ENCODE data around the gene MEIS2.

MEIS2 gene

DNA sequence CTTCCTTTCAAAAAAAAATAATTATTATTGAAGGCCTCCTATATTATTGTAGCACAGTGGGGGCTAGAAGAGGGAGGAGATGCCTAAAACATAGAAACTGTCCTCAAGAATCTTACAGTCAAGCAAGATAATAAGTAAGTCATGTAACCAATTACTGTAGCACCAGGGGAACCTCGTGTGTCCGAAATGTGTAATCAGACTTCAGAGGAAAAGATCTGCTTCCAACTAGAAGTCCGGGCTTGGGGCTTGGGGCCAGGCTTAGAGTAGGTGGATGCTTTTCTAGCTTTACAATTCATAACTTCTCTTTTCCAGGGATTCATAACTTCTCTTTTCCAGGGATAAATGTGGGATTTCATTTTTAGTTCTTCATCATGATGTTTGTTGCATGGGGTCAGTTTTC lies 29.2 kb downstream of the MEIS2 start:
- Histone ChIP-seq H3K36me3 (replicated peaks; ENCODE audit: low read depth, low read length) (no peaks in the 10 kb centered on the region), H4K20me1 (ENCODE audit: insufficient read depth, low read length) (no peaks in the 10 kb centered on the region), H3K4me1 (ENCODE audit: low read length) (peaks cover 6% of the 10 kb centered on the region; the same call in 1 of the 2 replicates), H3K27me3 (ENCODE audit: low read depth, low read length) (no peaks in the 10 kb centered on the region), H3K4me2 (ENCODE audit: low read length) (no peak overlapping the region), H2AFZ (ENCODE audit: low read depth, low read length) (no peak overlapping the region), H3K4me3 (ENCODE audit: low read length) (no peak overlapping the region), H3K27ac (ENCODE audit: low read length) (no peak overlapping the region), H3K9me3 (ENCODE audit: insufficient read depth, low read length) (no peaks in the 10 kb centered on the region), H3K9ac (ENCODE audit: low read length) (no peak overlapping the region), H3K79me2 (ENCODE audit: low read length) (no peaks in the 10 kb centered on the region)
- no peak for TF ChIP-seq EZH2phosphoT487 (IDR thresholded peaks at IDR 0.05; ENCODE audit: low read depth)
- TF ChIP-seq, protein P1, sequence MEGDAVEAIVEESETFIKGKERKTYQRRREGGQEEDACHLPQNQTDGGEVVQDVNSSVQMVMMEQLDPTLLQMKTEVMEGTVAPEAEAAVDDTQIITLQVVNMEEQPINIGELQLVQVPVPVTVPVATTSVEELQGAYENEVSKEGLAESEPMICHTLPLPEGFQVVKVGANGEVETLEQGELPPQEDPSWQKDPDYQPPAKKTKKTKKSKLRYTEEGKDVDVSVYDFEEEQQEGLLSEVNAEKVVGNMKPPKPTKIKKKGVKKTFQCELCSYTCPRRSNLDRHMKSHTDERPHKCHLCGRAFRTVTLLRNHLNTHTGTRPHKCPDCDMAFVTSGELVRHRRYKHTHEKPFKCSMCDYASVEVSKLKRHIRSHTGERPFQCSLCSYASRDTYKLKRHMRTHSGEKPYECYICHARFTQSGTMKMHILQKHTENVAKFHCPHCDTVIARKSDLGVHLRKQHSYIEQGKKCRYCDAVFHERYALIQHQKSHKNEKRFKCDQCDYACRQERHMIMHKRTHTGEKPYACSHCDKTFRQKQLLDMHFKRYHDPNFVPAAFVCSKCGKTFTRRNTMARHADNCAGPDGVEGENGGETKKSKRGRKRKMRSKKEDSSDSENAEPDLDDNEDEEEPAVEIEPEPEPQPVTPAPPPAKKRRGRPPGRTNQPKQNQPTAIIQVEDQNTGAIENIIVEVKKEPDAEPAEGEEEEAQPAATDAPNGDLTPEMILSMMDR (IDR thresholded peaks at IDR 0.05; ENCODE audit: low read depth, low read length), result no peak

DNA sequence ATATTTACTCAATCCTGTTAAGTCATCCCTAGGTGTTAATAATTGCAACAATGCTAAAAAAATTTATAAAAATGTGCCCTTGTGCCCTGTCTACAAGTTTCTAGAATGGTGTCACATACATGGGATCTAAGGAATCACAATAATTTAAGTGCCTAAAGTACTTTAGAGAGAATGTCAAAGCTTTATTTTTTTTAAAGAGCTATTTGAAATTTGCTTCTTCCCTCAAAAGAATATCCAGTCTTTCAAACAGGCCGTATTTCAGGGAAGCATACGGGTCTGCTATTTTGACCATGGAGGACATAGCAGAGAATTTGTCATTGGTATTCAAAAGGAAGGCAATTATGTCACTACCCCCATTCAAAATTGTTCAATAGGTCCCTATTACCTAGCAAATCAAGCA lies 29.7 kb downstream of the MEIS2 start:
- Histone ChIP-seq H3K36me3 (replicated peaks; ENCODE audit: low read depth, low read length) (no peaks in the 10 kb centered on the region), H3K4me3 (ENCODE audit: low read length) (no peak overlapping the region), H3K9ac (ENCODE audit: low read length) (no peak overlapping the region)

DNA sequence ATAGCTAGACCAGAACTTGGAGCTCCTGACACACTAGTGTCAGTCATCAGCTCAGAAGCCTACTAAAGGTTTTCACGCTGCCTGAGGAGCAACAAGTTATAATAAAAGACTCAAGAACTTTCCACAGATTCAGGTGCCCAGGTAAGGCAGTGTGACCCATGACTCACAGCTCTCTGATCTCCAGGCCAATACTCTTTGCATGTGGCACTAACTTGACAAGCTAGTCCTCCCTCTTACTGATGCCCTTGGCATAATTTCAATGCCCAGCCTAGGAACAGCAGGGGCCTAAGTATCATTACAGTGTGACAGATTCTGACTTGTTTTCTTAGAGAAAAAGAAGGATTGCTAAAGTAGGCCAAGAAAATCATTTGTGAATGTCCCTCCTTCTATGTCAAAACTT lies 38.4 kb downstream of the MEIS2 start:
- Histone ChIP-seq H3K79me2 (ENCODE audit: low read length) (no peaks in the 10 kb centered on the region), H3K27ac (ENCODE audit: low read length) (no peak overlapping the region), H3K4me3 (ENCODE audit: low read length) (no peak overlapping the region), H4K20me1 (ENCODE audit: insufficient read depth, low read length) (no peaks in the 10 kb centered on the region), H3K9ac (ENCODE audit: low read length) (no peak overlapping the region), H3K36me3 (replicated peaks; ENCODE audit: low read depth, low read length) (no peaks in the 10 kb centered on the region), H2AFZ (ENCODE audit: low read depth, low read length) (no peak overlapping the region), H3K27me3 (ENCODE audit: low read depth, low read length) (no peaks in the 10 kb centered on the region), H3K4me2 (ENCODE audit: low read length) (no peak overlapping the region), H3K9me3 (ENCODE audit: insufficient read depth, low read length) (no peaks in the 10 kb centered on the region), H3K4me1 (ENCODE audit: low read length) (no peaks in the 10 kb centered on the region)
- TF ChIP-seq EZH2phosphoT487 (IDR thresholded peaks at IDR 0.05; ENCODE audit: low read depth), result no peak
- TF ChIP-seq, protein P1 (IDR thresholded peaks at IDR 0.05; ENCODE audit: low read depth, low read length), result no peak

More for the DNA sequence above, 29.7 kb downstream of the MEIS2 start:
- H3K9me3 ChIP-seq (ENCODE audit: insufficient read depth, low read length), result no peaks in the 10 kb centered on the region
- TF ChIP-seq, protein P1 (IDR thresholded peaks at IDR 0.05; ENCODE audit: low read depth, low read length), result no peak
- no peak for TF ChIP-seq EZH2phosphoT487 (IDR thresholded peaks at IDR 0.05; ENCODE audit: low read depth)
- H3K27ac ChIP-seq (ENCODE audit: low read length), result no peak overlapping the region
- H3K4me2 ChIP-seq (ENCODE audit: low read length), result no peak overlapping the region
- H2AFZ ChIP-seq (ENCODE audit: low read depth, low read length), result no peak overlapping the region
- H3K27me3 ChIP-seq (ENCODE audit: low read depth, low read length), result no peaks in the 10 kb centered on the region
- no peaks in the 10 kb centered on the region for H3K79me2 ChIP-seq (ENCODE audit: low read length)
- H4K20me1 ChIP-seq (ENCODE audit: insufficient read depth, low read length), result no peaks in the 10 kb centered on the region
- peaks cover 2% of the 10 kb centered on the region; the same call in 1 of the 2 replicates for H3K4me1 ChIP-seq (ENCODE audit: low read length)

DNA sequence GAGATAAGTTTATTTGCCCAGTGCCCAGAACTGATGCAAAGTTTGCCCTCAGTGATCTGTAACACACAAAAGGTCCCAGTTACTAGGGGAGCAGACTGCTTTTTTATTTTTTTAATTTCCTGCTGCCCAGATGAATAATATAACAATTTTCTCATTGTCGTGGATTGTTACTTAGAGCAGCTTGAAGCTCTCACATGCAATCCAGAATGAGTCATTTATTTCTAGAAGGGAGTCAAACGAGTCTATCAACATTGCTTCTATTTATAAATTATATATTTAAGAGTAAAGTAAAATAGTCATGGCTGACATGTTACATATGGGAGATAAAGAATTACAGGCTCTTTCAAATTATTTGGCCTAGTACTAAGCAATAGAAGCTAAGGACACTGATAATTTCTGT lies 41.3 kb downstream of the MEIS2 start:
- H3K4me3 ChIP-seq (ENCODE audit: low read length), result no peak overlapping the region
- H3K4me1 ChIP-seq (ENCODE audit: low read length), result no peaks in the 10 kb centered on the region
- H3K4me2 ChIP-seq (ENCODE audit: low read length), result no peak overlapping the region
- no peak overlapping the region for H3K9ac ChIP-seq (ENCODE audit: low read length)
- no peaks in the 10 kb centered on the region for H3K79me2 ChIP-seq (ENCODE audit: low read length)
- H4K20me1 ChIP-seq (ENCODE audit: insufficient read depth, low read length), result no peaks in the 10 kb centered on the region
- no peaks in the 10 kb centered on the region for H3K27me3 ChIP-seq (ENCODE audit: low read depth, low read length)
- H3K36me3 ChIP-seq (replicated peaks; ENCODE audit: low read depth, low read length), result no peaks in the 10 kb centered on the region
- H3K27ac ChIP-seq (ENCODE audit: low read length), result no peak overlapping the region
- no peaks in the 10 kb centered on the region for H3K9me3 ChIP-seq (ENCODE audit: insufficient read depth, low read length)
- no peak for TF ChIP-seq EZH2phosphoT487 (IDR thresholded peaks at IDR 0.05; ENCODE audit: low read depth)
- TF ChIP-seq, protein P1 (IDR thresholded peaks at IDR 0.05; ENCODE audit: low read depth, low read length), result no peak
- H2AFZ ChIP-seq (ENCODE audit: low read depth, low read length), result no peak overlapping the region

All from OCI-LY3 (cell line).